Measurements from ENCODE around the gene KCNJ12.
A peak's percentile ranks its signal among the peaks of the same experiment; 100 is the strongest.
"Not testable (repeated sequence)": the region's sequence is repeated elsewhere in the genome, so short reads cannot be mapped to it uniquely, and the experiment has no call there.

KCNJ12 gene

DNA sequence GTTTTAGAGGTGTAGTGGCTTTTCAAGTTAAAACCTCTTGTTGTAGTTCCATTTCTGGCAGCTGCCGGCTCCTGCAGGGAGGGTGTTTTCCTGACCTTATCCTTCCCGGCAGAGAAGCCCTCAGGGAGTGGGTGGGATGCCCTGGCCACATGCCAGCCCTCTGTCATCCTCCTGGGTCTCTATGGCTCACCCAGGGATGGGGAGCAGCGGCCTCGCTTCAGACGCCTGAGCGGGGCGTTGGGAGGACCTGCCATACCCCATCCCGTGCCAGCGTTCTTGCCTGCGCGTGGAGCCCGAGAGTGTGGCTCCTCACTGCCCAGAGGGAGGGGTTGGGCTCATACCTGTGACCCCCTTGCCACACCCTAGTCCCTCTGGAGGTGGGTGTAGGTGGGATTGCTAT is 11.9 kb downstream of the KCNJ12 start:
- DNase-seq, result no peak

DNA sequence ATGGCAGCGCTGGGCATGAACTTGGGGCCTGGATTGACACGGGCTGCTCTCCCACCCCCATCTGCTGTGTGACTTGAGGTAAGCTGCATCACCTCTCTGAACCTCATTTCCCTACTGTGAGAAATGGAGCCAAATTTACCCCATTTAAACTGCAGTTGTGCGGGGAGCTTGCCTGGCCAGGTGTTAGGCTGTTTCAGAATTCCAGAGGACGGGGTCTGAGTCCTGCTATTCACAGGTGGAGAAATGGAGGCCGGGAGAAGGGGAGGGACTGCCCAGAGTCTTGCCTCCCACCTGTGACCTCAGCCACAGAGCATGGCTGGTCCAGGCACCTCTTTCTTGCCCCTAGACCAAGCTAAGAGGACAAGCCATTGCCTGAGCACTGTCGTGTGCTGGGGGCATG is 12.8 kb downstream of the KCNJ12 start:
- no peak for DNase-seq

DNA sequence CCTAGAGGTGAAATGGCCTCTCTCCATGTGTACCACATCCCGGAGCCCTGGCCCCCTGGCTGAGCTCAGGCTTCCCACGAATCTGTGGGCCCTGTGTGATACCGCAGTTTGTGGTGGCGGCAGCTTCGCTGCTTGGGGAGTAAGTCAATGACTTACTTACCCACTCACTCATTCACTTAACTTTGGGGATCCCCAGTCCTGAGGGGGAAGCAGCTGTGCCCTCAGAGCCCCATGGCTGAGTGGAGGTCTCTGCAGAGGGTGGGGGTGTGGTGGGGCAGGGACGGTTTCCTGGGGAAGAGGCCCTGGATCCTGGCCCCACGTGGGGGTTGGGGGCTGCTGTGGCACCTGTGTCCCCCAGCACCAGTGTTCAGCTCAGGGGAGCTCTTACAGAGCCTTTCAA is 13.2 kb downstream of the KCNJ12 start:
- no peak for DNase-seq

DNA sequence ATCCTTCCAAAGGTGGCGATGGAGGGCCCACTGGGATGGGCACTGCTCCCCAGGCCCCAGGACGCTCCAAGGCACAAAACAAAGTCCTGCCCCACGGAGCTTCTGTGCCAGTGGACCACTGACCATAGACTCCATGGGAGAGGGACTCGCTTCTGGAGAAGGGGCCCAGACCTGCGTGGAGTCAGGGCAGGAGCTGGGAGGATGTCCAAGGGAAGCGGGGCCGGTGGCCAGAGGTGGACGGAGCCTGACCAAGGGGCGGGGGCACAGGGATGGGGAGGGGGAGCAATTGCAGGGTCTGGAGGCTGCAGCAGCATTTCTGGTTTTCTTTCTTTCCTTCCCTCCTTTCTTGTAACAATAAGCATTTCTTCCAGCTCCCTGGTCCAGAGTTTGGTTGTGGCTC is 14.1 kb downstream of the KCNJ12 start:
- DNase-seq, result no peak

DNA sequence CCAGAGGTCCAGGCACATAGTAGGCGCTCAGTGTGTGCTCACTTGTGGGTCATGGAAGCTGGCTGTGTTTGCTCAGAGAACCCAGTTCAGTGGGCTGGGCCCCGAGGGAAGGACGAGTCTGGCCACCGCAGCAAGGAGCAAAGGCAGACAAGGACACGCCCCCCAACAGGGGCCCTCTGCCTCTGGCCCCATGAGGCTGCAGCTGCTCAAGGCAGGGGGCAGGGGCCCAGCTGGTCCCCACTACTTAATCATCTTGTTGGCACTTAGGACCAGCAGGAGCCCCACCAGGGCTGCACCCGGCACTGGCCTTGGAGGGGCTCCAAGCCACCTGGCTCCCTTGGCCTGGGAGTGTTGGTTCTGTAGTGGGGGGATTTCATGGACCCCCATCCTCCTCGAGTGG is 16.1 kb downstream of the KCNJ12 start:
- DNase-seq, result peak; percentile 53

DNA sequence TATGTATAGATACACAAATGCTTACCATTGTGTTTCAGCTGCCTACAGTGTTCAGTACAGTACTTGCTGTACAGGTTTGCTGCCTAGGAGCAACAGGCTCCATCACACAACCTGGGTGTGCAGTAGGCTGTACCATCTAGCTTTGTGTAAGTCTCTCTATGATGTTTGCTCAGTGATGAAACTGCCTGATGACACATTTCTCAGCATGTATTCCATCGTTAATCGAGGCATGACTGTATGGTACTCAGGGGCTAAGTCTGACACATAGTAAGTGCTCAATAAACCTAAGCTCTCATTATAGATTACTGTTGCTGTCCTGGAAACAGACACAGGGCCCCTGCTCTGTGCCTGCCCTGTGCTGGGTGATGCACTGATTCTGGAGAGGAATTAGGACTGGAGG is 18.1 kb downstream of the KCNJ12 start:
- DNase-seq, result no peak

DNA sequence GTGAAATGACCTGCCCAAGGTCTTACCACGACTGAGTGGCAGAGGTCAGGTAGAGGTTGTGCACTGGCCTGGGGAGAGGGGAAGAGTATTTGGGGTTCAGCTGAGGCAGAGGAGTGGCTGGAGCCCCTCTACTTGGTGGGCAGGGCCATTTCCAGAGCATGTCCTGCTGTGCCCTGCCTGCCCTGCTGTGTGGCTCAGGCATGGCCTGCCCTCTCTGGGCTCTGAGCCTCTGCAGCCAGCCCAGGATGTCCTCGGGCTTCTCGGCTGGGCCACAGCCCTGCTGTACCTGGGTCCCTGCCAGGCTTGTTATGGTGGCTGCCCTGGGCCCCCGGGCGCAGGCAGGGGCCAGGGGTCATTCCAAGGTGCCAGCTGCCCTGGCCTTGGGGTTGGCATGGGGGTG is 19.6 kb downstream of the KCNJ12 start:
- DNase-seq, result no peak

DNA sequence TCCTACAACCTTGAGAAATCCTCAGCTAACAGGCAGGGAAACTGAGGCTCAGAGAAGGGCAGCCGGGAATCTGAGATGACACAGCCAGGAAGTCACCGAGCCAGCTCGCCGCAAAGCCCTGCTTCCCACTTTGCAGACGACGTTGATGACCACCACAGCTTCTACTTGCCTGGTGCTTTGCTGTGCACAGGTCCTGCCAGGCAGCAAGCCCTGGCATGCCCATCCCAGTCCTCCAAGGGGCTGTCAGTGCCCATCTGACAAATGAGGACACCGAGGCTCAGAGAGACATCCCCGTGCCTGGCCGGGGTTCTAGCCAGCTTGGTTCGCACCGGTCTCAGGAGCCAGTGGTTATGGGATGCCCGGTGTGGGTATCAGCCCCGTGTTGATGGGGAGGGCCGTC is 20.1 kb downstream of the KCNJ12 start:
- DNase-seq, result no peak

DNA sequence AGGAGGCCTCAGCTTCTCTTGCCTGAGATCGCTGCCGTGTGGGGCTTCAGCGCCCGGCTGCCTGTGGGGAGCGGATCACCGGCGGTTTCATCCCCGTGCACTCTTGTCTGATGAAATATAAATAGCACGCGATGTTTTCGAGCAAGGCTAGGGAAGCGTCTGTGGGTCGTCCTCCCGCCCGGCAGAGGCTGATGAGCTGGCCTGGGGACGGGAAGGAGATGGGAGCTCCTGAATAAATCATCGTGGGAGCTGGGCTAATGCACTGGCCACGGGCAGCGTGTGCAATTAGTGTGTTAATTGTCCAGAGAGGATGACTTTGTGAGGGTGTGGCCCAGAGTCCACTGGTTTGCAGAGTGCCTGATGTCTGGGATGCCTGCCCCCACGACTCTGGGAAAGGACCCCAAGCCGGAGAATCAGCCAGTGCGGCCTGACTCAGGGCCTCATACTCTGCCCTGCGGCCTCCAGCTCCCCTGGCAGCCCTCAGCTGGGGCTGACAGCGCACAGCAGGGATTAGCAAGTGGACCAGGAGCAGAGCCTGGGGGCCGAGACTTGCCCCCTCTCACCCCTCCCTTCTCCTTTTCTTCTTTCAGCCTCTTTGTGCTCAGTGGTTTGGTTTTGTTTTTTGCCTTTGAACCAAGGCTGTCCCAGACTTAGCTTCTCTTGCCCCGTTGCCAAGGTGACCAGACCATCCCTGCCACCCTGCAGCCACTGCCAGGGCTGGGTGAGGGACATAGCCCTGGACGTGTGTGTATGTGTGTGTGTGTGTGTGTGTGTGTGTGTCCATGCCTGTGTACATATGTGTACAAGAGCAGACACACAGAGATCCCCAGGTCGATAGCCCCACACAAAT is 21.4 kb downstream of the KCNJ12 start:
- DNase-seq, result no peak

DNA sequence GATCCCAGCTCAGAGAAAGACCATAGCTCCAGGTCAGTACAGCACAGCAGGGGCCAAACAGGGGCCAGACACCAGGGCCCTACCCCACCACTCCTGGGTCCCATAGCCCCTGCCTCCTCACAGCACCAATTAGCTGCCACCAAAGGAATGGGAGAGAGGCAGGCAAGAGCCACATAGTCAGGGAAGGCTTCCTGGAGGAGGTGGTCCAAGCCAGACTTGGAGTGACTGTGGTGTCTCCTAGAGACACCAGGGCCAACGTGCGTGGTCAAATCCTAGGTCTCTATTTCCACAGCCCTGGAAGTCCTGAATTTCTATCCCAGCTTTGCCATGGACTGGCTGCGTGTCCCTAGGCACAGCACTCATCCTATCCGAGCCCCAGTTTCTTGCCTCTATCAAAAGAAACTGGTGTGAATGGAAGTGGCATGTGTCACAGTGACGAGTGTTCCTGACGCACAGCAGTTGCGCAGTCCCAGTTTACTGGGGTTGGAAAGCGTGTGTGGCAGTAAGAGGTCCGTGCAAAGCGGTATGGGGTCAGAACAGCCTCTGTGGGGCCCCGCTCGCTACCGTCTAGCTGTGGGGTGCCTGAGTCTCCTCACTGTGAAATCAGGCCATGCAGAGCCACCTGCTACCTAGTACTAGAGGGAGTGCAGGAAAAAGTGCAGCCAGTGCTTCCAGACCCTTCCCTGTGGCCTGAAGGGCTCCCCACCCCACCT is 23.5 kb downstream of the KCNJ12 start:
- DNase-seq, result no peak

DNA sequence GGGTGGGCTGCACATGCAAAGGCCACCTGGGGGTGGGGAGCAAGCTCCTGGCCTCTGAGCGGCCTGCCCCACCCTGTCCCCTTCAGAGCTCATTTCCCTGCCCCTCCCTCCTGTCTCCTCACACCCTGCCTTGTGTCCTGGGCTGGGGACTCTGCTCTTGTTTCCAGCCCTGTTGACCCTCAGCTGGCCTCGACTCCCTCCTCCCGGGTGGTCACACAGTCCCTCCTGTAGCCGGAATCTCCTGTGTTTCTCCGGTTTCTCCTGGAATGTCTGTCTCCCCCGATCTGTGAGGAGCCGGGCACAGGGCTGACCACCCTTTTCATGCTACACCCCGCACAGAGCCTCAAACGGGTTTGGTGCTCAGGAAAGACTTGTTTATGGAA is 24.0 kb downstream of the KCNJ12 start:
- not testable (repeated sequence) for DNase-seq

DNA sequence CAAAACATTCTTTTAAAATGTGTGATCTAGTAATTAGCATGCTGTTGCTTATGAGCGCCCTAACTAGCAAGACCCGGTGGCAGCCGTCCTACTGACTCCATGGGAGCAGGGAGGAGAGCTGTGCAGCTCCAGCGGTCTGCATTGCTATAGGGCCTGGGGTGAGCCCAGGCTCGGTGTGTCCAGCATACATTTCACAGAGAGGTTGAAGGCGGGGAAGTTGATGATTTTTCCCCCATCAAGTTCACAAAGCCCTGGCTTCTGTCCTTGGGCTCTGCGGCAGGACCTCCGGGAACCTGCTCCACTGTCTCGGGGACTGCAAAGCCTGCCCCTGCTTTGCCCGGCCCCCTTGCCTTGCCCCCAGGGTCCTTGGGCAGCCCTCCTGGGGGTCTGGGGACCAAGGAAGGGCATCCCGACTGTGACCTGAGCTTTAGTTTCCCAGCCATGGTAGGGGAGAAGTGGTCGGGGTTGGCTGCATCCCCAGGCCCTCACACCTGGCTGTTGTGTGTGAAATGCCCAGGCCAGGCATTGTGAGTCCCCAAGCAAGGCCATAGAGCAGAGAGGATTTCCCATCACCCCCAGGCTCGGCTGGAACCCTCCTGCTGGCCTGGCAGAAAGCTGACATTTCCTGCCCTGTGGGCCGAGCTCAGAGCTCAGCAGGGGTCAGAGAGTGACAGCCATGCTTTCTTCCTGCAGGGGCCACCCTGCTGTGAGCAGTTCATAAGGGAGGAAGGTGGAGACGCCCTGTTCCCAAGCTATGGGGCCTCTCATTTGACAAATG is 24.8 kb downstream of the KCNJ12 start:
- DNase-seq, result no peak

DNA sequence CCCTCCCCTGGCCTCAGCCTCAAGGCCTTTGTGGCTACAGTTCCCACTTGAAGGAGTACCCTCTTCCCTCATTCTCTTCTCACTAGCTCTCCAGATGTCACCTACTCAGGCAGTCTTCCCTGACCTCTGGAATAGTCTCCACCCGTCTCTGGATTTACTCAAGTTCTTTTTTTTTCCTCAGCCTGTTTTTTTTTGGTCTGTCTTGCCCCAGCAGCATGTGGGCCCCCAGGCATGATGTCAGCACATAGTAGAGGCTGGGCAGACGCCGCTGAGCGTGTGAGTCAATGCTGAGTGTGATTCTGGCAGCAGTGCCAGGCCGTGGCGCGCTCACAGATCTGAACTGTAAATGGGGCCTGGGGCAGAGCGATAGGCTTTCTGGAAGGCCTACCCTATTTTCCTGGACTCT is 26.0 kb downstream of the KCNJ12 start:
- not testable (repeated sequence) for DNase-seq

DNA sequence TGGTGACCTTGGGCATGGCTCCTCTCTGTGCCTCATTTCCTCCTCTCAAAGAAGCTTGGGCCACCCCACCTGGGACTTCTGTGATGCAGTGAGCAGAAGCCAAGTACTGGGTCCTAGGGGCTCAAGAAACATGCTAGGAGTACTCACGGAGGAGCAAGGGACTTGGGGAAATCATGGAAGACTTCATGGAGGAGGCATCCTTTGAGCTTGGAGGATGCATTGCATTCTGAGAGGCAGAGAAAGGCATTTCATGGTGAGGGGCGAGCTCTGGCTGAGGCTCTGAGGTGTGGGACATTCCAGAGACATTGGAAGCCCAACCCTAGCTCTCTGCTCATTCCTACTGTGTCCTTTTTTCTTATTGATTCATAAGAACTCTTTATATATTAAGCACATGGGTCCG is 26.8 kb downstream of the KCNJ12 start:
- not testable (repeated sequence) for DNase-seq

DNA sequence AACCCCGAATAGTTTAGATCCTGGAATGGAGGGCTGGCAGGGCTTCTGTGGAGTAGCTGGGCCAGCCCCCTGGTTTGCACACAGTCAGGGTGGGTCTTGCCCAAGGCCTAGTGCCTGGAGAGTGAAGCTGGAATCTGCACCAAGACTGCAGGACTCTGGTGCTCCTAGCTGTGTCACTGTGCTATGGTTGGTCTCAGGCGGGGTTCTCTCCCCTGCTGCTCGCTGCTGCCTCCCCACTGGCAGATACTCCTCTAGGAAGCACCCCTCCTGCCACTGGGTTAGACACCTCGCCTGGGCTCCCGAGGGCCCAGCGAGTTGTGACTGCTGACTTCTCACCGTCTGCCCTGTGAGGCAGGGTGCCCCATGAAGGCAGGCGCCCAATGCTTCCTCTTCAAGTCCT is 27.9 kb downstream of the KCNJ12 start:
- not testable (repeated sequence) for DNase-seq

DNA sequence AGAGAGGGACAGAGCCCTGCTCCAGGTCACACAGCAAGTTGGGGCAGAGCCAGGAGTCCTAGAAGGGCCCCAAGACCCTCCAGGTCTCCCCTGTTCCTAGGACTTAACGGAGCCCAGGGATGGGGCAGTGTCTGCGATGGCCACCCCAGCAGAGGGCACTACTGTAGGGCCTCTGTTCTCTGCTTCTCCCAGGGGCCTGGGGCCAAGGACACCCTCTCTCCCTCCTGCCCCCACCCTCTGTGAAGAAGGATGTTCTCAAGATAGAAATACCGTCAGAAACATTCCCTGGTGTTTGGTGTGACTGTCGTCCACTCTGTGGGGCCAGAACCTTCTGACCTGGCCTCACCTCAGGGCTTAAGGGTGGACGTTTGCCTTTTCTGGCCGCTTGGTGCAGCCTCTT is 28.4 kb downstream of the KCNJ12 start:
- DNase-seq, result not testable (repeated sequence)

DNA sequence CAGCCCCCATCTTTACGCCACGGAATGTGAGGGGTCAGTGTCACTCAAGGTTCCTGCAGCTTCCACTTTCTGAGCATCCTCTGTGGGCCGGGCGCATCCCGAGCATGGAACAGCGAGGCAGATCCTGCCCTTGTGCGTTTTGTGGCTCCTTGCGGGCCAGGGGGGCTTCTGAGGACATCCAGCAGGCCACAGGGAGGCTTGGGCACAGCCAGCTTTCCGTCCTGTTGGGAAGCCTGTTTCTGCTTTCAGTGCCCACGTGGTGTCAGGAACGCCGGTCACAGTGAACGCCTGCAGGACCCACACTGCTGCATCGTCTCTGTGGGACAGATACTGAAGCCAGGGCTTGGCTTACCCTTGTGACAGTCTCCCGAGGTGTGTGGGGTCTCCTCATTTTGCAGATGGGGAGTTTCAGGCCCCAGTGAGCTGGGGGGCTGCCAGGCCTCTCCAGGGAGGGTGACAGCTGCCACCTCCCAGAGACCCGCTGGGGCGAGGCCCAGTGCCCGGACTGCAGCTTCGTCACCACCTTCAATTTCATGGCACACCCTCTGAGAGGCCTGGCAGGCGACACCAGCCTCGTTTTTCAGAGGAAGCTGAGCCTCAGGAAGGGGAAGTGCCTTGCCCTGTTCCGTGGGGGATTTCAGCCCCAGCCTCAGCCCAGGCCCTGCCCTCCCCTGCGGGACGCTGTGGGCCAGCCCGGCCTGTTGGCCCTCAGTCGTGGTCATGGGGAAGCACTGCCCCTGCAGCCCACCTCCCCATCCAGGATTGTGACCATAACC is 29.0 kb downstream of the KCNJ12 start:
- not testable (repeated sequence) for DNase-seq

DNA sequence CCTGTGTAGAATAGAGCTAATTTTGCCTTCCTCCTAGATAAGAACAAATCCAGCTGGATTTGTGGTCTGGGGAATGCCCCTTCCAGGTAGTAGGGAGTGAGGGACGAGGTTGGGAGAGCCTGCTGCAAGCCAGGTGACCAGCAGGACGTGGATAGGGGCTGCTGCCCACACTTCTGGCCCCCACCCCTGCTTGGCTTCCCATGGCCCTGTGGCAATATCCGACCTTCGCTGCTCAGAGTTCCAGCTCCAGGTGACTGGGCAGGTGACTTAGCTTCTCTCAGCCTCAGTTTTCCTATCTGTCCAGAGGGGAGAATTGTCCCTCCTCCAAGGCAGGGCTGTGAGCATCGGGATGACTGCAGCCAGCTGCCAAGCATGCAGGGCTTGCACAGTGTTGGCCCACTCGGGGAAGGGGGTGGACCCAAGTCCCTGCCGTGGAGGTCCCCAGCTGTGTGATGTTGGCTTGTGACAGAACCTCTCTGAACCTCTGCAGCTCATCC is 29.8 kb downstream of the KCNJ12 start:
- DNase-seq, result not testable (repeated sequence)

DNA sequence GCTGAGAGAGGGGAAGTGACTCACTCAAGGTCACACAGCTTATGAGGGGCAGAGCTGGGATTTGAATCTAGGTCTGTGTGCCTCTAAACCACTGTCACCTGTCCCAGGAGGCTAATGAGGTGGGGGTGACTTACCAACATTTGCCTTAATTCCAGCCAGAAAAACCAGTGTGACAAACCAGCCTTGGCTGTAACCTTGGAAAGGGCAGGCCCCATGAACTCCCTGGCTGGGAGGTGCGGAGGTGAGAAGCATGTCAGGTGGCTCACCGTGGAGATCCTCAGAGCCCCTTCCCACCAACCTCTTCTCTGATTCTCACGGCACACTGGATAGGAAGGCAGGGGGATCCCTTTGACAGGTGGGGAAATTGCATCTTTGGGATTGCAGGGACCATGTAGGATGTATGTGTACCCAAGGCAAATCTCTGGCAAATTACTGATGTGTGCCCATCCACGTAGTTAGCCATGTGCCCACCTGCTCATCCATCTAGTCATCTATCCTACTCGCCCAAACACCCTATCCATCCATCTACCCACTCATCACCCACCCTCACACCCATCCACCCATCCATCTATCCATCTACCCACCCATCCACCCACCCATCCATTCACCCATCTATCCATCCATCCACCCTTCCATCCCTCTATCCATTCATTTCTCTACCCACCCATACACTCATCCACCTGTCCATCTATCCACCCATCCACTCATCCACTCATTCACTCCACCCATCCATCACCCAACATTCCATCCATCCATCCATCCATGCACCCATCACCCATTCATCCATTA is 30.7 kb downstream of the KCNJ12 start:
- not testable (repeated sequence) for DNase-seq

DNA sequence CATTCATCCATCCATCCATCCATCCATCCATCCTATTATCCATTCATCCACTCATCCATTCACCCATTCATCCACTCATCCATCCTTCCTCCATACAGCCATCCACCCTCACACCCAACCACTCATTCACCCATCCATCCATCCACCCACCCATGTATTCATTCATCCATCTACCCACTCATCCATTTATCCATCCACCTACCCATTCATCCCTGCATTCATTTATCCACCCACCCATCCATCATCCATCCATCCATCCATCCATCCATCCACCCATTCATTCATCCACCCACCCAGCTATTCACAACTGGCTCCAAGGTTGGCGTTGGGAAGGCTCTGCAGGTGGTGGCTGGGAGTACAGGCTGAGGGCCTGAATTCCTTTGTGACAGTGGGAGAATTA is 31.6 kb downstream of the KCNJ12 start:
- not testable (repeated sequence) for DNase-seq

DNA sequence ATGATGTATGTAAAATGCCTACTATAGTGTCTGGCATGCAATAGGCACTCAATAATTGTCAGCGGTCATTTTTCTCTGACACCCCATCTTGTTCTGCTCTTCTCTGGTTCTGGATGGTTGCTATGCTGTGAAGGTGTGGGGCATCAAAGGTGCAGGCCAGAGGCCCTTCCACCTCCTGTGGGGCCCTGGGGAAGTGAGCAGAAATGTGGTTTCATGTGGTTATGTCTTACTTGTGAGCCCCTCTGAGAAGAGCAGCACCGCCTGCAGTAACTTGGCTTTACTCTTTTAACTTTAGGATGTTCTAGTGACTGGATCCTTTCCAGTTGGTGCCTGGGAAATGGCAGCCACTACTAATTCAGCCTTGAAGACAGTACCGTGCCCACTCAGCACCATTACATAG is 32.1 kb downstream of the KCNJ12 start:
- not testable (repeated sequence) for DNase-seq
